G401.6 (cell line): ENCODE data around the gene C4orf50.
"Not testable (repeated sequence)": the region's sequence is repeated elsewhere in the genome, so short reads cannot be mapped to it uniquely, and the experiment has no call there.

Source experiments
- FAIRE-seq: peaks from 2 replicates; lab custom pipeline; 2012; peaks lifted over from hg19 to GRCh38; lab: Jason Lieb, UNC

The C4orf50 gene

GRCh38 chr4:5887361-5888221 is 130.6 kb downstream of the C4orf50 start:
- FAIRE-seq = no peak

GRCh38 chr4:5887011-5887360 is 131.2 kb downstream of the C4orf50 start:
- no peak for FAIRE-seq

GRCh38 chr4:5885733-5886132 is 132.5 kb downstream of the C4orf50 start:
- no peak for FAIRE-seq

DNA sequence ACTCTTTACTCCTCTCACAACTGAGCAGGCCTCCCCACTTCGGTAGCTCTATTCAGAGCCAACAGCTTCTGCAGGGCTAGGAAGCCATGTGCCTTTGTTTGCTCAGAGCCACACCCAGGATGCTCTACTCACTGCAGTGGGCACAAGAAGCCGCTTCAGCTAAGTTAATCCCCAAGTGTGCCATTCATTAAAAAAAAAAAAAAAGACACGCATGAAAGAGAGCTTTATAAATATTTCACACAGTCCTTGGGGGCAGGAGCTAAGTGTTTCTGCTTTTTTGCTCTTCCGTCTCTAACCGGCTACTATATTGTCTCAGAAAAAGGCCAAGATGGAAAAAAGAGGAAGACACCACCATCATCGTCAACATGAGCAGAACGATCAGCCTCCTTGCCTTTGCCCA is 133.4 kb downstream of the C4orf50 start:
- no peak for FAIRE-seq

DNA sequence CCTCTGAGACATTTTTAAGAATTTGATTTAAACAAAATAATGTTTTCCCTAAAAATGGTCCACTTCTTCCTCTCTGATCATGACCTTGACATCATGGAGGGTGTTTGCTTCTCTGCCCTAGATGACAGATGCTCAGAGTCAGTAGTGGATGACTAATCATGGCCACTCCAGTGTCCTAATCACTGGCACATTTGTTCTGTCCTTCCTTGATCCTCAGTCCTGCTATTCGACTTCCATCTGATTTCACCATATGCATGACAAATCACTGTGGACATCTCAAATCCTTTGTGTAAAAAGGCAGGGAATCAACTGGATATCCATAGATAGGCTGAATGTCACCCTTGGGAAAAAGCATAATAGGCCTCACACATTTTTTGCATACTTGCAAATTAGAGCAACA is 134.3 kb downstream of the C4orf50 start:
- FAIRE-seq = no peak

DNA sequence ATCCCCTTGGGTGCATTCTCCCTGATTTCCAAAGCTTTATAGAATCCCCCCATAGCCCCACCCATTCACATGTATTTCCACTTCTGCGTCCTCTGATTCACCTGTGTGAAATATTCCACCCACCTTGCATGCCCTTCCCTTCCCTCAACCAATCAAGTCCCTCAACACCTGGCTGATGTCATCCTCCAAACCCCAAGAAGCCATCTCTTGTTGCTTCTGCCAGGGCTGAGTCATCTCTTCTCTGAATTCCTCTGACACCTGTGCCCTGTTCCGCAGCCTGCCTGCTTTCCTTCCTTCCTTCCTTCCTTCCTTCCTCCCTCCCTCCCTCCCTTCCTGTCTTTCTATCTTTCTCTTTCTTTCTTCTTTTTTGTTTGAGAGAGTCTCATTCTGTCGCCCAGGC is 135.3 kb downstream of the C4orf50 start:
- FAIRE-seq = no peak

GRCh38 chr4:5881340-5881739 is 136.9 kb downstream of the C4orf50 start:
- no peak for FAIRE-seq

DNA sequence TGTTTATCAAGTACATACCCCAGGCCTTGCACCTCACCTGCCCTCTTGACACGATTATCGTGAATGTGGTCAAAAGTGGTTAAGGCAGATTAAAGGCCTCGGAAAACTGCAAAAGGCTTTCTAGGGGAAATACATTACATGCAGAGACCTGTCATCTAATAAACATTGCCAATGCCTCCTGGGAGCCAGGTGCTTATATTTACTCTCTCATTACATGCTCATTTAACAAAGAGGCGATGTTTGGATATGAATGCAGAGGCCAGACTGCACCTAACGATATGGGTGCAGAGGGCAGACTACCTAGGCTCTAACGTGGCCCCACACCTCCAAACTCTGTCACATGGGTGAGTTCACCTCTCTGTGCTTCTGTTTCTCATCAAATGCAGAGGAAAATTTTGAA is 139.9 kb downstream of the C4orf50 start:
- no peak for FAIRE-seq

GRCh38 chr4:5877392-5877791 is 140.8 kb downstream of the C4orf50 start:
- no peak for FAIRE-seq

DNA sequence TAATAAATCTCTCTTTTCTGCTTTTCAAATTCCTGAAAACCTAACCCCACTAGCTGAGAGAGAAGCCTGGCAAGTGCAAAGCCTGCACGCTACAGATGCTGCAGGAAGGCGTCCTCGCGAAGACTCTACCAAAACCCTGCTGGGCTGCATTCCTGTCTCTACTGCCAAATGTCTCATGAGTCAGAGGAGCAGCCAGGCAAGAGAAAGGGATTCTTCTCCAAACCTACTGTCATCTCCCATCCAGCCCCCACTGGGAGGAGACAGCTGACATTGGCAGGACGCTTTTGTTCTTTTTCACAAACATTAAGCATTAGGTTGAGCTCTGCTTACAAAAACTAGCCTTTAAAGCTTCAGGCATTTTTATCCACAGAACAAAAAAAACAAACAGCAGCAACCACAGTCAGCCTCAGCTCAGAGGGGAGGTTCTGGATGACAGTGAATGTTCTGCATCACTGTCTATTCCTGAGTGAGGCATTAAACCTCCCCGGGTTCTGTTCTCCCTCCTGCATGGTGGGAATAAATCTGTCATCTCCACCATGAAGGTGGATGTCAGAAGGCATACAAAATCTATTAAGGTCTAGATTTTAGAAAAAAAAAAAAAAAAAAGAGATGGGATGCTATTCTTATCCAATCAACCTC is 143.3 kb downstream of the C4orf50 start:
- no peak for FAIRE-seq

GRCh38 chr4:5870701-5871100 is 147.5 kb downstream of the C4orf50 start:
- no peak for FAIRE-seq

- FAIRE-seq = no peak
Observed at GRCh38 chr4:5869966-5870619, 148.1 kb downstream of the C4orf50 start.

GRCh38 chr4:5867866-5868265 is 150.4 kb downstream of the C4orf50 start:
- FAIRE-seq = no peak

DNA sequence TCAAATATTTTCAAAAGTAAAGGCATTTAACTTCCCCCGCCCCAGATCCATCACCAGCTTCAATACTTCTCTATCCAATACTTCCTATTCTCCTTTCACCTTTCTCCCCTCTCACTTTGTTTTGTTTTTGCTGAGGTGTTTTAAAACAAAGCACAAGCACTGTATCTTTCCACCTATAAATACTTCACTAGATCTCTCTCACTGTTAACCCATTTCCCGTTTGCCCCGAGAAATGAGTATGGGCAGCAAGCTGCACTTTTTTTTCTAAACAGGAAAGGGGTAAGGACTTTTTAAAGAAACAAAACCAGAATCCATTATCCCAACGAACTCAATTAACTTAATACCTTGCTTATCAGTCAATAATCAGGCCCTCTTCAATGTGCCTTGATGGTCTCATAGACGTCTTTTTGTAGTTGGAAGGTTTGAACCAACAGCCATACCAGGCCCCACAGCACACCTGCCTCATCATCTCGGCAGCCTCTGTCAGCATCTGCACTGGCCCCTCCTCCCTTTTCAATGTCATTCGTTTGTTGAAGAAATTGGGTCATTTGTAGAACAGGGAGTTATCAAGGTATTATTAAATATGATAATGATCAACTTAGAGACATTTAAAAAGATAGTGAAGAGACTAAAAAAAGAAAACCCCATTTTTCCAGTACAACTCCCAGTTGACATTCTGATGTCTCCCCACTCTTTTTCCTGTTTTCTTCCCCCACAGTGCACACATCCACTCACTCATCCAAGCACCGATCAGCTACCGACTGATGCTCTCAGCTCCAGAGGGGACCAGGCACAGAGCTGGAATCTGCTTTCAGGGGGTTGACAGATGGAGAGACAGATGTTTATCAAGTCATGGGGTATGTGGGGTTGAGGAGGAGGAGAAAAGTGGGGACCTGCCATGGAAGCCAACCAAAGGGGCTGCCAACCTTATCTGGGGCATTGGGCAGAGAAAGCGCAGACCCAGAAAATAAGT is 151.1 kb downstream of the C4orf50 start:
- FAIRE-seq = no peak

DNA sequence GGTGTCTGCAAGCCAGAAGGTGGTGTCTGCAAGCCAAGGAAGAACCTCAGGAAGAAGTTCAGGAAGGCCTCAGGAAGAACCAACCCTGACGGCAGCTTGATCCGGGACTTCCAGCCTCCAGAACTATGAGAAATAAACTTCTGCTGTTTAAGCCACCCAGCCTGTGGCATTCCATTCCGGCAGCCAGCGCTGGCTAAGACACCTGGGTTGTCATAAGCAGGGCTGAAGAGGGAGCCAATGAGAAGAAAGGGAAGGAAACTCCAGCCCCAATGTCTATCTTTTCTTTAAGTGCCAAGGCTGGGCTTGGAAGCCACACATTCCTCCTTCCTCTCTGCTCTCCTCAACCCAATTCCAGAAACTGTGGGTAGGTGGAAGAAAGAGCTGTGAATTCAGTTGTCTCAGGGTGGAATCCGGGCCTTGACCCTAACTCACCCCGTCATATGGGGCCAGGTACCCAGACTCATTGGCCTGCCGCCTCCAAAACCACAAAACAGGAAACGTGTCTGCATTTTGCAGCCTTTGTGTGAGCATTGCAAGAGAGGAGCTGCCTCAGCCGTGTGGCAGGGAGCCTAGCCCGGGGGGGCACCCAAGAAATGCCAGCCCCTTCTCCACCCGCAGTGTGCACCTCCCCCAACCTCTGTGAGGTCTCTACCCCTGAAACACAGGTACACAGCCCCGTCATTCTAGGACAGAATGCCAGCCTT is 152.2 kb downstream of the C4orf50 start:
- no peak for FAIRE-seq

DNA sequence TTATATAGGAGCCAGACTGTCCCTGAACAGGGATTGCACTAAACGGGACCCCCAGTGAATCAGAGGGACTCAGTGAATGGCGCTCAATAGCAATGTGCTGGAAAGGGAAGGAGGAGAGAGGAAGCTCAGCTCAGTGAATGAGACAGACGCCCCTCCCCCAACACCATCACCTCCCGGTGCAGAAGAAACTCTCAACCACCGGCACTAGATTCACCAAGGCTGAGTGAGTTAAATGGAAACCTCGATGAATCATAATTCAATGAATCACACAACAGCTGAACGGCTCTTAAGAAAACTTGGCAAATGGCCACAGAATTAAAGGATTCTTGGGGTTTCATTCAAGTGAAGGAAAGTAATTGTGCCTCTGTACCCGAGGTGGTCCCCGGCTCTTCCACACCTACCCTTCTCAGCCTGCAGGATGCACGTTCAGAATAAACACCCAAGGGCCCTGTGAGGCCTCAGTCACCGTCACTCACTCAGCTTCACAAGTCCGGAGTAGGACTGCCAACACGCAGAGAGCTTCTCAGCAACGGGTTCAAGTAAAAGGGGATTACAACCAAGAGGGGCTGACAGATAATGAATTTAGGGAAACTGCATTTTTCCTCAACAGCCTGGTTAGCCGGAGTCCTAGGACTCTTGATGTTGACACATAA is 154.6 kb downstream of the C4orf50 start:
- FAIRE-seq = no peak

DNA sequence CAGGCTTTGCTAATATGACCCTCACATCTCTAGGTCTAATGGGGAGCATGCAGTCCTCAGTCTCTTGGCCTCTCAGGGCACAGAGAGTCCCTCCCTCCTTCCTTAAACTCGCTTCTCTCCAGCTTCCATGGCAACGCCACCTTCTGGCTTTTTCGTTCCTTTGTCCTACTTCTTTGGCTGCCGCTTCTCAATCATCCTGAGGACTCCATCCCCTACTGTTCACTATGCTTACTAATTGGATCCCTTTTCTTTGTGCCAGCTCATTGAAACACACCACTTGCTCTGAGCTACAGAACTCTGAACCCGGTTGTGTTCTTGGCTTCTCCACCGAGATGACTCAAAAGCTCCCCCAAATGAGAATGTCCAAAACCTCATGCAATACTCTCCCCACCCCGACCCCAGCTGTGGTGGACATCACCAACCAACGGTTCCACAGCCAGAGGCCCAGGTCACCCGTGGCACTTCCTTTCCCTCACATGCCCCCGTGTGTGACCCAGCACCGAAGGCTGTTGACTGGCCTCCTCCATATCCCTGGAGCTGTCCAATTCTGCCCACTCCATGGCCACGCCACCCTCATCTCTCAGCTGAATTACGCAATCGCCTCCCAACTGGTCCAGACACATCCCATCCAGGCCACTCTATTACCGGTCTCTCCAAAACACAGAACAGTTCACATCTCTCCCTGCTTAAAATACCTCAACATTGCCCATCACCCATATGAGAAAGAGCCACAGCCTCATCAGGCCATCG is 160.0 kb downstream of the C4orf50 start:
- FAIRE-seq = no peak

- no peak for FAIRE-seq
Observed at GRCh38 chr4:5857199-5857598, 161.0 kb downstream of the C4orf50 start.

DNA sequence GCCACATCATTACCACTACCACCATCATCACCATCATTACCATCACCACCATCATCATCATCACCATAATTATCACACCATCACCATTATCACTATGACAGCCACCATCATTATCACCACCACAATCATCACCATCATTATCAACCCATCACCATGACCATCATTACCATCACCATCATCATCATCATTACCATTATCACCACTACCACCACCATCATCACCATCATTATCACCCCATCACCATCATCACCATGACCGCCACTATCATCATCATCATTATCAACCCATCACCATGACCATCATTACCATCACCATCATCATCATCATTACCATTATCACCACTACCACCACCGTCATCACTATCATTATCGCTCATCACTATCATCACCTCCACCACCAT is 161.9 kb downstream of the C4orf50 start:
- FAIRE-seq = not testable (repeated sequence)

DNA sequence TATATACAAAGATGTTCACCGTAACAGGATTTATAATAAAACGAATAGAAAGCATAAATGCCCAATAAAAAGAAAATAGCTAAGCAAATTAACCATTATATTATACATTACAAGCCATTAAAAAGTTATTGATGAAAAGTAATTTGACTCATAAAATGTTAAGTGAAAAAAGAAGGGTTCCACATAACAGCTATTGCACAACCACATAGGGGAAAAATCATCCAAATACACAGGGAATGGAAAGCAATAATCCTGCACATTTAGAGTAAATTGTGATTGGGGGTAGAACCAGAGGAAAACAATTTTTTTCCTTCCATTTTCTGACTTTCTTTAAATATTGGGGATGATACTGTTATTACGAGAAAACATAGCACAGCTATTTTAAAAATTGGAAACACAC is 163.3 kb downstream of the C4orf50 start:
- no peak for FAIRE-seq
